A673 (cell line): ENCODE data around the gene PTGES2. TPM values are rescaled to one million over a fixed set of nuclear protein-coding genes. Genes with fewer than 3 reads are reported as not detected.
A peak's percentile ranks its signal among the peaks of the same experiment; 100 is the strongest.

ENCODE experiments used
- BruUV-seq: library from RNA; stranded (reverse); fragments of 400-500 nt; replicated peaks from 2 replicates; lab custom pipeline; 2021; lab: Mats Ljungman, UMichigan
- CTCF ChIA-PET: fragments of 300-600 bp; sonication (Branson Sonifier 250); formaldehyde crosslinking; loops from one replicate; lab custom pipeline; 2022; ENCODE audit warnings: antibody characterized with exemption; lab: Charles Lee
- POLR2A ChIA-PET: fragments of 300-600 bp; sonication (Branson Sonifier 250); formaldehyde crosslinking; loops from one replicate; lab custom pipeline; 2022; ENCODE audit warnings: antibody characterized with exemption; ENCODE audit not compliant: low non-redundant PET; lab: Charles Lee
- DNase-seq: peaks from one replicate; pipeline ENCODE4 v3.0.0-alpha.2; 2015; ENCODE audit warnings: low spot score
- H3K27ac ChIP-seq: fragments of 200-600 bp; sonication (generic); 2 replicates; pipeline ENCODE4 v1.5.1; 2016; ENCODE audit warnings: mixed run types, low read depth, mild to moderate bottlenecking, mixed read lengths, antibody characterized with exemption, low read length; ENCODE audit not compliant: poor library complexity, severe bottlenecking
- H3K27me3 ChIP-seq: fragments of 200-600 bp; sonication (generic); replicated peaks from 2 replicates; pipeline ENCODE4 v1.6.1; 2017; ENCODE audit warnings: mixed run types, low read depth, mild to moderate bottlenecking, mixed read lengths, antibody characterized with exemption, low read length; ENCODE audit not compliant: insufficient read depth, poor library complexity
- H3K36me3 ChIP-seq: fragments of 200-600 bp; sonication (generic); 2 replicates; pipeline ENCODE4 v1.6.1; 2016; ENCODE audit warnings: mixed run types, mild to moderate bottlenecking, mixed read lengths, antibody characterized with exemption, low read length; ENCODE audit not compliant: insufficient read depth, poor library complexity, severe bottlenecking
- H3K4me1 ChIP-seq: fragments of 200-600 bp; sonication (generic); 2 replicates; pipeline ENCODE4 v1.6.1; 2017; ENCODE audit warnings: mixed run types, mild to moderate bottlenecking, mixed read lengths, antibody characterized with exemption, low read length; ENCODE audit not compliant: insufficient read depth, poor library complexity, severe bottlenecking
- H3K4me3 ChIP-seq: fragments of 200-600 bp; sonication (generic); 2 replicates; pipeline ENCODE4 v1.5.1; 2016; ENCODE audit warnings: low read depth, mixed run types, mild to moderate bottlenecking, mixed read lengths, low read length; ENCODE audit not compliant: poor library complexity, severe bottlenecking
- H3K9me3 ChIP-seq: fragments of 200-600 bp; sonication (generic); 2 replicates; pipeline ENCODE4 v1.6.1; 2016; ENCODE audit warnings: mixed run types, low read depth, mild to moderate bottlenecking, mixed read lengths, antibody characterized with exemption, low read length; ENCODE audit not compliant: poor library complexity, severe bottlenecking
- EZH2 ChIP-seq: fragments of 200-600 bp; sonication (generic); IDR thresholded peaks from 2 replicates; pipeline ENCODE4 v1.6.1; 2017; ENCODE audit warnings: borderline replicate concordance, low read depth, mild to moderate bottlenecking, mixed read lengths, antibody characterized with exemption, low read length; ENCODE audit not compliant: poor library complexity, severe bottlenecking
- intact Hi-C: fragments of 100-400 bp; cut with micrococcal nuclease; formaldehyde crosslinking; loops from one replicate; pipeline ENCODE4 v1.10.0; 2022; ENCODE audit not compliant: unreplicated experiment
- total RNA-seq: library from RNA; stranded (reverse); gene quantifications from 2 replicates; pipeline ENCODE4 v1.2.3, GENCODE V29; 2021
- TF ChIP-seq, protein P1 (sequence below): fragments of 300-800, 200-600 bp; sonication (generic); conservative IDR thresholded peaks from 2 replicates; pipeline ENCODE4 v1.5.1; 2017; ENCODE audit warnings: low read depth, mild to moderate bottlenecking, antibody characterized with exemption, low read length, moderate library complexity, mixed read lengths

Gene PTGES2
- total RNA-seq, 1 experiment from 2014 or later = 122 TPM

DNA sequence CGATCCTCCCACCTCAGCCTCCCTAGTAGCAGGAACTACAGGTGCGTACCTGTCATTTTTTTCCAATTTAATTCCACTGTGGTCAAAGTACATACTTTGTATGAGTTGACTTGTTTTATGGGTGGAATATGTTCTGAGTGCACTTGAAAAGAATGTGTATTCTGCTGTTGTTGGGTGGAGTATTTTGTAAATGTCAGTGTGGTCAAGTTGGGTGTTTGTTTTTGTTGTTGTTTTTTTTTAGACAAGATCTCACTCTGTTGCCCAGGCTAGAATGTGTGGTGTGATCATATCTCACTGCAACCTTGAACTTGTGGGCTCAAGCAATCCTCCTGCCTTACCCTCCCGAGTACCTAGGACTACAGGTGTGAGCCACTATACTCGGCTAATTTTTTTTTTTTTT is 41.6 kb downstream of the PTGES2 start:
- POLR2A ChIA-PET = no interaction called here
- BruUV-seq = no TSS peak
- no peaks in the 10 kb centered on the region for H3K9me3 ChIP-seq
- CTCF ChIA-PET = no interaction called here
- no peak for DNase-seq
- peaks cover 13% of the 10 kb centered on the region for H3K36me3 ChIP-seq
- H3K27ac ChIP-seq = no peak overlapping the region
- no peak for TF ChIP-seq EZH2
- TF ChIP-seq, protein P1, sequence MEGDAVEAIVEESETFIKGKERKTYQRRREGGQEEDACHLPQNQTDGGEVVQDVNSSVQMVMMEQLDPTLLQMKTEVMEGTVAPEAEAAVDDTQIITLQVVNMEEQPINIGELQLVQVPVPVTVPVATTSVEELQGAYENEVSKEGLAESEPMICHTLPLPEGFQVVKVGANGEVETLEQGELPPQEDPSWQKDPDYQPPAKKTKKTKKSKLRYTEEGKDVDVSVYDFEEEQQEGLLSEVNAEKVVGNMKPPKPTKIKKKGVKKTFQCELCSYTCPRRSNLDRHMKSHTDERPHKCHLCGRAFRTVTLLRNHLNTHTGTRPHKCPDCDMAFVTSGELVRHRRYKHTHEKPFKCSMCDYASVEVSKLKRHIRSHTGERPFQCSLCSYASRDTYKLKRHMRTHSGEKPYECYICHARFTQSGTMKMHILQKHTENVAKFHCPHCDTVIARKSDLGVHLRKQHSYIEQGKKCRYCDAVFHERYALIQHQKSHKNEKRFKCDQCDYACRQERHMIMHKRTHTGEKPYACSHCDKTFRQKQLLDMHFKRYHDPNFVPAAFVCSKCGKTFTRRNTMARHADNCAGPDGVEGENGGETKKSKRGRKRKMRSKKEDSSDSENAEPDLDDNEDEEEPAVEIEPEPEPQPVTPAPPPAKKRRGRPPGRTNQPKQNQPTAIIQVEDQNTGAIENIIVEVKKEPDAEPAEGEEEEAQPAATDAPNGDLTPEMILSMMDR = no peak
- H3K27me3 ChIP-seq = no peaks in the 10 kb centered on the region
- no peak overlapping the region for H3K4me3 ChIP-seq
- intact Hi-C loops = loop anchor here (1.0 kb wide), 1 partner anchor 7 kb away; no protein-coding TSS in a partner anchor
- H3K4me1 ChIP-seq = peaks cover 16% of the 10 kb centered on the region

GRCh38 chr9:128084746-128085145 is 42.8 kb downstream of the PTGES2 start:
- TF ChIP-seq, protein P1 = no peak
- no peak for TF ChIP-seq EZH2
- H3K4me3 ChIP-seq = no peak overlapping the region
- intact Hi-C loops = loop anchor here (1.0 kb wide), 1 partner anchor 9 kb away; no protein-coding TSS in a partner anchor
- no peaks in the 10 kb centered on the region for H3K9me3 ChIP-seq
- peaks cover 13% of the 10 kb centered on the region for H3K36me3 ChIP-seq
- no peaks in the 10 kb centered on the region for H3K27me3 ChIP-seq
- no peak for DNase-seq
- no peak overlapping the region for H3K27ac ChIP-seq
- POLR2A ChIA-PET = no interaction called here
- no TSS peak for BruUV-seq
- peaks cover 15% of the 10 kb centered on the region for H3K4me1 ChIP-seq
- CTCF ChIA-PET = no interaction called here

DNA sequence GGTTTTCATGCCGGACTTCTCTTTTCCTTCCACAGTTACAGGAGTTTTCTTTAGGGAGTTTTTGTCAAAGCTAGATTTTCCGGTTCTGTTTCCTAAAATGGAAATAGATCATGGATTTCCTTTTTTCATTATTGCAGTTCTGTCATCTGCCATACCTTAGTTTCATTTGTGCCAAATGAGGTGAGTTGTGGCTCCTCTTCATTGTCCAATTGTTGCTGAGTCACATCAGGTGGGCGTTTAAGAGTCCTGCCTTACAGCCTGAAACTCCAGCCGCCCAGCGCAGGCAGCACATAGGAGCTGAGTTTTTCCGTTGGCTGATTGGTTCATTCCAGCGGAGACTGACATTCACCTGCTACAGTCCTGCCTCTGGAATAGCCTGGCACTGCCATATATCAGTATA is 45.4 kb downstream of the PTGES2 start:
- ChIA-PET POLR2A (no interaction called here), CTCF (no interaction called here)
- peaks cover 24% of the 10 kb centered on the region for H3K4me1 ChIP-seq
- TF ChIP-seq, protein P1 = no peak
- no peak for TF ChIP-seq EZH2
- H3K27ac ChIP-seq = peak overlapping the region; percentile 51
- peaks cover 20% of the 10 kb centered on the region for H3K36me3 ChIP-seq
- intact Hi-C loops = no loop called here
- H3K27me3 ChIP-seq = no peaks in the 10 kb centered on the region
- no peaks in the 10 kb centered on the region for H3K9me3 ChIP-seq
- H3K4me3 ChIP-seq = no peak overlapping the region
- BruUV-seq = no TSS peak
- no peak for DNase-seq
